GM23338 (cell line): ENCODE results near the gene USF2. TPM values are rescaled to one million over a fixed set of nuclear protein-coding genes. Genes with fewer than 3 reads are reported as not detected.

Experiments used
- ATAC-seq: fragments of 200-7000 bp; cut with Tn5 transposase; 3 replicates; pipeline ENCODE4 v1.9.1; 2020
- DNase-seq: peaks from one replicate; pipeline ENCODE4 v3.0.0-alpha.2; 2015; ENCODE audit warnings: low spot score
- H2AFZ ChIP-seq: fragments of 200-600 bp; sonication (generic); 2 replicates; pipeline ENCODE4 v1.8.0; 2016; ENCODE audit warnings: antibody characterized with exemption, mild to moderate bottlenecking, moderate library complexity
- H3F3A ChIP-seq: fragments of 200-600 bp; sonication (generic); replicated peaks from 2 replicates; pipeline ENCODE4 v1.8.0; 2017; ENCODE audit warnings: antibody characterized with exemption, mixed run types, low read depth
- H3K27ac ChIP-seq: fragments of 200-600 bp; sonication (generic); 2 replicates; pipeline ENCODE4 v1.6.1; 2016; ENCODE audit warnings: low read depth
- H3K27me3 ChIP-seq: fragments of 200-600 bp; sonication (generic); 2 replicates; pipeline ENCODE4 v1.8.0; 2016; ENCODE audit warnings: mild to moderate bottlenecking, mixed run types, moderate library complexity; ENCODE audit not compliant: insufficient read depth
- H3K36me3 ChIP-seq: fragments of 200-600 bp; sonication (generic); 2 replicates; pipeline ENCODE4 v1.8.0; 2016; ENCODE audit warnings: mild to moderate bottlenecking; ENCODE audit not compliant: insufficient read depth
- H3K4me1 ChIP-seq: fragments of 200-600 bp; sonication (generic); 2 replicates; pipeline ENCODE4 v1.8.0; 2016; ENCODE audit warnings: mild to moderate bottlenecking, moderate library complexity; ENCODE audit not compliant: insufficient read depth
- H3K4me2 ChIP-seq: fragments of 200-600 bp; sonication (generic); 2 replicates; pipeline ENCODE4 v1.7.1; 2017; ENCODE audit warnings: mixed run types
- H3K4me3 ChIP-seq: fragments of 200-600 bp; sonication (generic); 2 replicates; pipeline ENCODE4 v1.6.1; 2016; ENCODE audit warnings: mixed run types
- H3K79me2 ChIP-seq: fragments of 200-600 bp; sonication (generic); replicated peaks from 2 replicates; pipeline ENCODE4 v1.8.0; 2017; ENCODE audit warnings: mild to moderate bottlenecking; ENCODE audit not compliant: insufficient read depth
- H3K9me2 ChIP-seq: fragments of 200-600 bp; sonication (generic); 2 replicates; pipeline ENCODE4 v1.8.0; 2017; ENCODE audit not compliant: insufficient read depth
- H4K20me1 ChIP-seq: fragments of 200-600 bp; sonication (generic); replicated peaks from 2 replicates; pipeline ENCODE4 v1.8.0; 2017; ENCODE audit warnings: mild to moderate bottlenecking; ENCODE audit not compliant: insufficient read depth
- H3K27ac Mint-ChIP-seq: 2 replicates; pipeline ENCODE4 v1.8.0; 2020; ENCODE audit warnings: inconsistent platforms, mild to moderate bottlenecking, moderate library complexity, mixed read lengths
- H3K27me3 Mint-ChIP-seq: 3 replicates; pipeline ENCODE4 v1.8.0; 2022; ENCODE audit warnings: low read depth, mild to moderate bottlenecking, moderate library complexity, mixed read lengths, inconsistent platforms; ENCODE audit not compliant: insufficient read depth, poor library complexity
- H3K36me3 Mint-ChIP-seq: 3 replicates; pipeline ENCODE4 v1.8.0; 2021; ENCODE audit warnings: low read depth, mild to moderate bottlenecking, inconsistent platforms, moderate library complexity, mixed read lengths
- H3K4me1 Mint-ChIP-seq: 3 replicates; pipeline ENCODE4 v1.8.0; 2020; ENCODE audit warnings: mild to moderate bottlenecking, inconsistent platforms, mixed read lengths
- H3K4me3 Mint-ChIP-seq: 3 replicates; pipeline ENCODE4 v1.8.0; 2021; ENCODE audit warnings: moderate library complexity, mild to moderate bottlenecking, inconsistent platforms, mixed read lengths
- H3K9me3 Mint-ChIP-seq: 3 replicates; pipeline ENCODE4 v1.8.0; 2020; ENCODE audit warnings: moderate library complexity, mild to moderate bottlenecking, inconsistent platforms, mixed read lengths
- CREB1 ChIP-seq: fragments of 250-450 bp; sonication (Bioruptor Pico); IDR thresholded peaks from 2 replicates; pipeline ENCODE4 v1.5.0; 2020; ENCODE audit warnings: low read depth, mild to moderate bottlenecking, moderate library complexity
- CTCF ChIP-seq, 2 experiments: fragments of 200-600 bp in 1 of 2; sonication (generic) in 1 of 2; conservative IDR thresholded peaks; 2 replicates each; pipeline versions ENCODE4 v1.5.1 to v1.6.1; 2016 to 2017; ENCODE audit warnings: antibody characterized with exemption in 2 of 2, low read depth in 2 of 2, mild to moderate bottlenecking in 2 of 2, moderate library complexity in 1 of 2
- ETS1 ChIP-seq: IDR thresholded peaks from 2 replicates; pipeline ENCODE4 v1.6.1; 2016; ENCODE audit warnings: antibody characterized with exemption
- EZH2 ChIP-seq: fragments of 200-600 bp; sonication (generic); IDR thresholded peaks from one replicate; pipeline ENCODE4 v1.8.0; 2017; ENCODE audit warnings: antibody characterized with exemption, mild to moderate bottlenecking, low read depth; ENCODE audit not compliant: unreplicated experiment
- EZH2phosphoT487 ChIP-seq: fragments of 200-600 bp; sonication (generic); IDR thresholded peaks from one replicate; pipeline ENCODE4 v1.8.1; 2018; ENCODE audit warnings: antibody characterized with exemption; ENCODE audit not compliant: unreplicated experiment
- JUNB ChIP-seq: IDR thresholded peaks from one replicate; pipeline ENCODE4 v1.6.1; 2016; ENCODE audit warnings: antibody characterized with exemption; ENCODE audit not compliant: unreplicated experiment
- NANOG ChIP-seq: IDR thresholded peaks from 2 replicates; pipeline ENCODE4 v1.6.1; 2016; ENCODE audit warnings: antibody characterized with exemption, borderline replicate concordance
- POLR2AphosphoS5 ChIP-seq: IDR thresholded peaks from 2 replicates; pipeline ENCODE4 v1.6.1; 2016; ENCODE audit warnings: antibody characterized with exemption, low read depth
- REST ChIP-seq: IDR thresholded peaks from one replicate; pipeline ENCODE4 v1.6.1; 2018; ENCODE audit warnings: antibody characterized with exemption; ENCODE audit not compliant: unreplicated experiment
- STAT1 ChIP-seq: IDR thresholded peaks from one replicate; pipeline ENCODE4 v1.6.1; 2016; ENCODE audit warnings: antibody characterized with exemption; ENCODE audit not compliant: unreplicated experiment
- ZNF114 ChIP-seq: fragments of 250-450 bp; sonication (Bioruptor Pico); IDR thresholded peaks from 2 replicates; pipeline ENCODE4 v1.5.0; 2020; ENCODE audit warnings: mild to moderate bottlenecking, moderate library complexity
- ZNF331 ChIP-seq: fragments of 250-450 bp; sonication (Bioruptor Pico); IDR thresholded peaks from 2 replicates; pipeline ENCODE4 v1.5.0; 2020; ENCODE audit warnings: low read depth, mild to moderate bottlenecking, moderate library complexity
- ZNF462 ChIP-seq: fragments of 250-450 bp; sonication (Bioruptor Pico); IDR thresholded peaks from 2 replicates; pipeline ENCODE4 v1.5.0; 2020; ENCODE audit warnings: mild to moderate bottlenecking, moderate library complexity
- polyA plus RNA-seq: library from polyadenylated mRNA; unstranded; fragments of >200 nt; fragmentation: Nextera tagmentation; extraction: Ambion mirVana; gene quantifications from 2 replicates; pipeline ENCODE4 v1.2.1, GENCODE V29; 2016
- total RNA-seq: library from RNA; depleted of rRNA; stranded (reverse); fragments of >200 nt; shearing (Covaris generic); gene quantifications from 2 replicates; pipeline ENCODE4 v1.2.3, GENCODE V29; 2014

USF2 gene
- total and polyA plus RNA-seq, 2 experiments from 2014 or later: 28.9 to 60.5 TPM

GRCh38 chr19:35271546-35271945 is 2.8 kb downstream of the USF2 start:
- no peak for DNase-seq
- ATAC-seq: no peak
- Mint-ChIP-seq H3K4me3 (no peak overlapping the region), H3K27ac (no peak overlapping the region), H3K36me3 (peaks cover 62% of the 10 kb centered on the region), H3K4me1 (no peaks in the 10 kb centered on the region; the same call in none of the 3 replicates), H3K9me3 (no peaks in the 10 kb centered on the region; the same call in 2 of the 3 replicates), H3K27me3 (peaks cover 16% of the 10 kb centered on the region)
- Histone ChIP-seq H2AFZ (no peak overlapping the region), H4K20me1 (peaks cover 5% of the 10 kb centered on the region; the same call in 1 of the 2 replicates), H3K4me2 (no peak overlapping the region), H3K27ac (no peak overlapping the region), H3K36me3 (peaks cover 7% of the 10 kb centered on the region), H3K4me3 (no peak overlapping the region), H3F3A (peaks cover 7% of the 10 kb centered on the region; the same call in 1 of the 2 replicates), H3K27me3 (no peaks in the 10 kb centered on the region), H3K9me2 (no peaks in the 10 kb centered on the region), H3K4me1 (peaks cover 7% of the 10 kb centered on the region; the same call in 1 of the 2 replicates), H3K79me2 (no peaks in the 10 kb centered on the region)
- no peak for TF ChIP-seq POLR2AphosphoS5
- TF ChIP-seq ETS1: no peak
- TF ChIP-seq STAT1: no peak
- TF ChIP-seq ZNF114 (CRISPR knock-in tag): no peak
- no peak for TF ChIP-seq EZH2phosphoT487
- no peak for TF ChIP-seq CREB1 (CRISPR knock-in tag)
- no peak for TF ChIP-seq CTCF (conservative IDR thresholded peaks at IDR 0.05; ENCODE audit: low read depth in 2 of 2)
- TF ChIP-seq EZH2: no peak
- TF ChIP-seq ZNF462: no peak
- no peak for TF ChIP-seq ZNF331
- no peak for TF ChIP-seq NANOG
- no peak for TF ChIP-seq REST
- TF ChIP-seq JUNB: no peak
